ENCODE measurements around the gene CHCHD1.

The CHCHD1 gene

GRCh38 chr10:73744664-73744975, 37.2 kb upstream of the CHCHD1 start:
- peak overlapping the region; percentile 94 for H3K4me3 ChIP-seq (ENCODE audit: extremely low read depth, insufficient read depth, low read length, poor library complexity, severe bottlenecking)
- peaks cover 45% of the 10 kb centered on the region for H3K36me3 ChIP-seq (ENCODE audit: control insufficient read depth, insufficient read depth, low read length)
- peak overlapping the region; percentile 99 for H3K27ac ChIP-seq (ENCODE audit: low read depth, low read length, severe bottlenecking)
- H3K9me3 ChIP-seq (ENCODE audit: control insufficient read depth, low read length) = no peaks in the 10 kb centered on the region
- H3K4me1 ChIP-seq (ENCODE audit: control insufficient read depth, insufficient read depth, low read length, poor library complexity, severe bottlenecking) = peaks cover 5% of the 10 kb centered on the region
- 0% methylated on average over 4 to 6 of the region's 10 CpGs for WGBS, 2 experiments (ENCODE audit: insufficient coverage in 2 of 2)

- 89% methylated on average over 1 of the region's 2 CpGs; no CpG with 5 or more reads in 1 of the 2 experiments for WGBS, 2 experiments (ENCODE audit: insufficient coverage in 2 of 2)
- peaks cover 5% of the 10 kb centered on the region for H3K4me1 ChIP-seq (ENCODE audit: control insufficient read depth, insufficient read depth, low read length, poor library complexity, severe bottlenecking)
Observed at GRCh38 chr10:73746721-73747120, 35.1 kb upstream of the CHCHD1 start.

GRCh38 chr10:73750819-73751218, 31.0 kb upstream of the CHCHD1 start:
- 100% methylated on average over 1 of the region's 1 CpG for WGBS, 2 experiments (ENCODE audit: insufficient coverage in 2 of 2)
- Histone ChIP-seq H3K36me3 (ENCODE audit: control insufficient read depth, insufficient read depth, low read length) (peaks cover 89% of the 10 kb centered on the region), H3K27ac (ENCODE audit: low read depth, low read length, severe bottlenecking) (no peak overlapping the region), H3K4me1 (ENCODE audit: control insufficient read depth, insufficient read depth, low read length, poor library complexity, severe bottlenecking) (no peaks in the 10 kb centered on the region), H3K9me3 (ENCODE audit: control insufficient read depth, low read length) (no peaks in the 10 kb centered on the region), H3K4me3 (ENCODE audit: extremely low read depth, insufficient read depth, low read length, poor library complexity, severe bottlenecking) (no peak overlapping the region)

More at GRCh38 chr10:73746721-73747120, 35.1 kb upstream of the CHCHD1 start:
- Histone ChIP-seq H3K27ac (ENCODE audit: low read depth, low read length, severe bottlenecking) (no peak overlapping the region), H3K4me3 (ENCODE audit: extremely low read depth, insufficient read depth, low read length, poor library complexity, severe bottlenecking) (no peak overlapping the region), H3K9me3 (ENCODE audit: control insufficient read depth, low read length) (no peaks in the 10 kb centered on the region), H3K36me3 (ENCODE audit: control insufficient read depth, insufficient read depth, low read length) (peaks cover 62% of the 10 kb centered on the region)

DNA sequence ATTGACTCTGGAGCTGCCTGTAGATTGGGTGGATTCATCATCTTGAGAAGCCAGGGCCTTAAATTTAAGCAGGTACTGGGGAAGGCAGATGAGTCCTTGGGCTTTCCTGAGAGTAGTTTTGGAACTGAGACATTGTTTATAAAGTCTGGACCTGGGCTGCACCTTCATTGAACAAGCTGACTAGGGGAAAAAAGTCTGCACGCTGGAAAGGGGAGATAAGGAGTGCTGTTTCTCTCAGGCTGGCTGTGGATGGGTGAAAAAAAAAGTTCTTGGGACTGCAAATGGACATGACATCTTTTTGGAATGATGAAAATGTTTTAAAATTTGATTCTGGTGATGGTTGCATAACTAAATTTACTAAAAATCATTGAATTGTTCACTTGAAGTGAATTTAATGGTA, 25.7 kb upstream of the CHCHD1 start:
- Histone ChIP-seq H3K4me3 (ENCODE audit: extremely low read depth, insufficient read depth, low read length, poor library complexity, severe bottlenecking) (no peak overlapping the region), H3K36me3 (ENCODE audit: control insufficient read depth, insufficient read depth, low read length) (peaks cover 70% of the 10 kb centered on the region), H3K4me1 (ENCODE audit: control insufficient read depth, insufficient read depth, low read length, poor library complexity, severe bottlenecking) (peaks cover 3% of the 10 kb centered on the region), H3K9me3 (ENCODE audit: control insufficient read depth, low read length) (no peaks in the 10 kb centered on the region), H3K27ac (ENCODE audit: low read depth, low read length, severe bottlenecking) (no peak overlapping the region)
- 100% methylated on average over 1 of the region's 1 CpG for WGBS, 2 experiments (ENCODE audit: insufficient coverage in 2 of 2)

- Histone ChIP-seq H3K4me1 (ENCODE audit: control insufficient read depth, insufficient read depth, low read length, poor library complexity, severe bottlenecking) (peaks cover 21% of the 10 kb centered on the region), H3K36me3 (ENCODE audit: control insufficient read depth, insufficient read depth, low read length) (peaks cover 71% of the 10 kb centered on the region), H3K27ac (ENCODE audit: low read depth, low read length, severe bottlenecking) (no peak overlapping the region), H3K9me3 (ENCODE audit: control insufficient read depth, low read length) (no peaks in the 10 kb centered on the region), H3K4me3 (ENCODE audit: extremely low read depth, insufficient read depth, low read length, poor library complexity, severe bottlenecking) (no peak overlapping the region)
- WGBS, 2 experiments (ENCODE audit: insufficient coverage in 2 of 2) = 94 to 97% methylated on average over 8 to 9 of the region's 9 CpGs
Observed at GRCh38 chr10:73758704-73759511, 22.9 kb upstream of the CHCHD1 start.

GRCh38 chr10:73759512-73760115, 22.2 kb upstream of the CHCHD1 start:
- H3K4me3 ChIP-seq (ENCODE audit: extremely low read depth, insufficient read depth, low read length, poor library complexity, severe bottlenecking) = no peak overlapping the region
- 83 to 100% methylated on average over 2 to 4 of the region's 5 CpGs for WGBS, 2 experiments (ENCODE audit: insufficient coverage in 2 of 2)
- peaks cover 69% of the 10 kb centered on the region for H3K36me3 ChIP-seq (ENCODE audit: control insufficient read depth, insufficient read depth, low read length)
- peaks cover 21% of the 10 kb centered on the region for H3K4me1 ChIP-seq (ENCODE audit: control insufficient read depth, insufficient read depth, low read length, poor library complexity, severe bottlenecking)
- no peaks in the 10 kb centered on the region for H3K9me3 ChIP-seq (ENCODE audit: control insufficient read depth, low read length)
- H3K27ac ChIP-seq (ENCODE audit: low read depth, low read length, severe bottlenecking) = no peak overlapping the region

- Histone ChIP-seq H3K4me1 (ENCODE audit: control insufficient read depth, insufficient read depth, low read length, poor library complexity, severe bottlenecking) (peaks cover 22% of the 10 kb centered on the region), H3K27ac (ENCODE audit: low read depth, low read length, severe bottlenecking) (no peak overlapping the region), H3K9me3 (ENCODE audit: control insufficient read depth, low read length) (no peaks in the 10 kb centered on the region), H3K36me3 (ENCODE audit: control insufficient read depth, insufficient read depth, low read length) (peaks cover 80% of the 10 kb centered on the region), H3K4me3 (ENCODE audit: extremely low read depth, insufficient read depth, low read length, poor library complexity, severe bottlenecking) (no peak overlapping the region)
- no CpG with 5 or more reads among the region's 1 CpG for WGBS, 2 experiments (ENCODE audit: insufficient coverage in 2 of 2)
Observed at GRCh38 chr10:73761781-73762180, 20.1 kb upstream of the CHCHD1 start.

DNA sequence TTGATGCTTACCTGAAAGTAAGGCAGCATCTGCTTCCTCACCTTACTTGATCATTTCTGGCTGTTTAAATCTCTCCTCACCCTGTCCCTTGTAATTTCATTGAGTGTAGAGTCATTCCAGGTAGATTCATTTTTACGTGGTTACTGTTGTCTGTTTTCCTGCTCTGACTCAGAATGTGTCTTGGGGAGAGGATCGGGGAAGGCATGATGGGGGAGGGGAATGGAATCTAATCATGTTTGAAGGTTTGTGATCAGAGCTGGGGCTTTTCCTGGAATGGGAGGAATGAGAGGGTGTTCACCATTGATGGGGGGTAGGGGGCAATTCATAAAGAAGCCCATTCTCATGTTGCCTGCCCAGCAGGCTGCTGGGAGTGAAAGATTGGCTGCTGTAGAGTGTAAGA, 18.9 kb upstream of the CHCHD1 start:
- Histone ChIP-seq H3K4me1 (ENCODE audit: control insufficient read depth, insufficient read depth, low read length, poor library complexity, severe bottlenecking) (peaks cover 25% of the 10 kb centered on the region), H3K36me3 (ENCODE audit: control insufficient read depth, insufficient read depth, low read length) (peaks cover 85% of the 10 kb centered on the region), H3K9me3 (ENCODE audit: control insufficient read depth, low read length) (no peaks in the 10 kb centered on the region), H3K27ac (ENCODE audit: low read depth, low read length, severe bottlenecking) (no peak overlapping the region), H3K4me3 (ENCODE audit: extremely low read depth, insufficient read depth, low read length, poor library complexity, severe bottlenecking) (no peak overlapping the region)
- WGBS, 2 experiments (ENCODE audit: insufficient coverage in 2 of 2) = 93 to 100% methylated on average over 1 to 2 of the region's 2 CpGs

GRCh38 chr10:73763343-73763742, 18.5 kb upstream of the CHCHD1 start:
- Histone ChIP-seq H3K9me3 (ENCODE audit: control insufficient read depth, low read length) (no peaks in the 10 kb centered on the region), H3K4me3 (ENCODE audit: extremely low read depth, insufficient read depth, low read length, poor library complexity, severe bottlenecking) (no peak overlapping the region), H3K36me3 (ENCODE audit: control insufficient read depth, insufficient read depth, low read length) (peaks cover 90% of the 10 kb centered on the region), H3K27ac (ENCODE audit: low read depth, low read length, severe bottlenecking) (no peak overlapping the region), H3K4me1 (ENCODE audit: control insufficient read depth, insufficient read depth, low read length, poor library complexity, severe bottlenecking) (peaks cover 25% of the 10 kb centered on the region)
- WGBS, 2 experiments (ENCODE audit: insufficient coverage in 2 of 2) = 100% methylated on average over 1 of the region's 2 CpGs; no CpG with 5 or more reads in 1 of the 2 experiments

DNA sequence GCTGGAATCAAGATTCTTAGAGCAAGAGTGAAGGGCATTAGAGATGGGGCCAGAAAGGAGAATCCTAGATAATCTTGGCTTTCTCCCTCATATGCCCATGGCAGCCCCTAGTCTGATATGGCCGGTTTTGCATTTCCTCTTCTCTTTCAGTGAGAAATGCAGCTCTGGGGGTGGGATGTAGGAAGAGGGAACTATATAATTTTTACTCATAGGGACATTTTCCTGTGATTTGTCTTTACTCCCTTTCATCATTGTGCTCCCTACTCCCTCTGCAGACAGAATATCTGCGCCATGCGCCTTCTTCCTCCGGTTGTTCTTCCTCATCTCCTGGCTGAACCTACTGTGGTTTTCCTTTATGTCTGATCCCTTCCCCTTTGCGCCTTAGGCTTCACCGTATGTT, 16.8 kb upstream of the CHCHD1 start:
- H3K4me1 ChIP-seq (ENCODE audit: control insufficient read depth, insufficient read depth, low read length, poor library complexity, severe bottlenecking) = peaks cover 21% of the 10 kb centered on the region
- peaks cover 98% of the 10 kb centered on the region for H3K36me3 ChIP-seq (ENCODE audit: control insufficient read depth, insufficient read depth, low read length)
- 100% methylated on average over 3 to 4 of the region's 6 CpGs for WGBS, 2 experiments (ENCODE audit: insufficient coverage in 2 of 2)
- no peaks in the 10 kb centered on the region for H3K9me3 ChIP-seq (ENCODE audit: control insufficient read depth, low read length)
- no peak overlapping the region for H3K27ac ChIP-seq (ENCODE audit: low read depth, low read length, severe bottlenecking)
- no peak overlapping the region for H3K4me3 ChIP-seq (ENCODE audit: extremely low read depth, insufficient read depth, low read length, poor library complexity, severe bottlenecking)

GRCh38 chr10:73768881-73769280, 13.0 kb upstream of the CHCHD1 start:
- no peaks in the 10 kb centered on the region for H3K9me3 ChIP-seq (ENCODE audit: control insufficient read depth, low read length)
- WGBS, 2 experiments (ENCODE audit: insufficient coverage in 2 of 2) = 92 to 93% methylated on average over 10 to 11 of the region's 11 CpGs
- H3K4me3 ChIP-seq (ENCODE audit: extremely low read depth, insufficient read depth, low read length, poor library complexity, severe bottlenecking) = no peak overlapping the region
- peaks cover 83% of the 10 kb centered on the region for H3K36me3 ChIP-seq (ENCODE audit: control insufficient read depth, insufficient read depth, low read length)
- H3K27ac ChIP-seq (ENCODE audit: low read depth, low read length, severe bottlenecking) = no peak overlapping the region
- H3K4me1 ChIP-seq (ENCODE audit: control insufficient read depth, insufficient read depth, low read length, poor library complexity, severe bottlenecking) = peaks cover 9% of the 10 kb centered on the region
